GM13977 (cell line): ENCODE measurements around the gene CADM1.

Experiments
- DNase-seq: peaks from one replicate; pipeline ENCODE4 v3.0.0; 2012; ENCODE audit warnings: low spot score
- in situ Hi-C: fragments of 300-500 bp; cut with MboI; formaldehyde crosslinking; loops from one replicate; pipeline ENCODE4 v1.12.0; 2022; ENCODE audit warnings: low sequenced_read_pairs, low pct_unique_long_range_greater_than_20kb, mixed read lengths, inconsistent platforms; ENCODE audit not compliant: unreplicated experiment
- TF ChIP-seq, protein P1 (sequence below): IDR thresholded peaks from 2 replicates; pipeline ENCODE4 v1.5.1; 2012; ENCODE audit warnings: mild to moderate bottlenecking, control low read depth; ENCODE audit not compliant: insufficient read depth; ENCODE audit errors: extremely low read depth, missing control alignments

CADM1 gene

DNA sequence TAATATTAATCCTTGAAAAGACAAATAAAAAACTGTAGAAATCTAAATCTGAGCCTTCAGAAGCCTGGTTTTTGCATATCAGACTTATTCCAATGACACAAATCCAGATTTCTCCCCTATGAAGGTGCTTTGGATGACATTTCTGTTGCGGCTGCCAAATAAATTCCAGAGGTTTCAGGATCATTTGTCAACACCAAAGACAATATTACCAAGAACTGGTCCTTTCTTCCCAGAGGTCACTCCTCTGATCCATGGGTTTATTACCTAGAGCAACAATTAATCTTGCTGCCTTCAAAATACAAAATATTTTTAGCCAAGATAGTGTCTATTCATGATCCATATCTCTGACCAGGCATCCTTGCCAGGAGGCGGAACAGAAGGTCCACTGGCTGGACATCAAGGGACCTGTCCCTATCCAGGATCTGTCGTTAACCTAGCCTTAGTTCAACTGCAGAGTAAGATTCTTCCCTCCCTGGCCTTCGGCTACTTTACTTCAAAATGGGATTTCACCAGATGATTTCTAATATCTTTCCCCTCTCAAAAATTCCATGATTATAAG, 4.9 kb downstream of the CADM1 start:
- DNase-seq: no peak
- TF ChIP-seq, protein P1, sequence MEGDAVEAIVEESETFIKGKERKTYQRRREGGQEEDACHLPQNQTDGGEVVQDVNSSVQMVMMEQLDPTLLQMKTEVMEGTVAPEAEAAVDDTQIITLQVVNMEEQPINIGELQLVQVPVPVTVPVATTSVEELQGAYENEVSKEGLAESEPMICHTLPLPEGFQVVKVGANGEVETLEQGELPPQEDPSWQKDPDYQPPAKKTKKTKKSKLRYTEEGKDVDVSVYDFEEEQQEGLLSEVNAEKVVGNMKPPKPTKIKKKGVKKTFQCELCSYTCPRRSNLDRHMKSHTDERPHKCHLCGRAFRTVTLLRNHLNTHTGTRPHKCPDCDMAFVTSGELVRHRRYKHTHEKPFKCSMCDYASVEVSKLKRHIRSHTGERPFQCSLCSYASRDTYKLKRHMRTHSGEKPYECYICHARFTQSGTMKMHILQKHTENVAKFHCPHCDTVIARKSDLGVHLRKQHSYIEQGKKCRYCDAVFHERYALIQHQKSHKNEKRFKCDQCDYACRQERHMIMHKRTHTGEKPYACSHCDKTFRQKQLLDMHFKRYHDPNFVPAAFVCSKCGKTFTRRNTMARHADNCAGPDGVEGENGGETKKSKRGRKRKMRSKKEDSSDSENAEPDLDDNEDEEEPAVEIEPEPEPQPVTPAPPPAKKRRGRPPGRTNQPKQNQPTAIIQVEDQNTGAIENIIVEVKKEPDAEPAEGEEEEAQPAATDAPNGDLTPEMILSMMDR: no peak
- in situ Hi-C loops: no loop called here

DNA sequence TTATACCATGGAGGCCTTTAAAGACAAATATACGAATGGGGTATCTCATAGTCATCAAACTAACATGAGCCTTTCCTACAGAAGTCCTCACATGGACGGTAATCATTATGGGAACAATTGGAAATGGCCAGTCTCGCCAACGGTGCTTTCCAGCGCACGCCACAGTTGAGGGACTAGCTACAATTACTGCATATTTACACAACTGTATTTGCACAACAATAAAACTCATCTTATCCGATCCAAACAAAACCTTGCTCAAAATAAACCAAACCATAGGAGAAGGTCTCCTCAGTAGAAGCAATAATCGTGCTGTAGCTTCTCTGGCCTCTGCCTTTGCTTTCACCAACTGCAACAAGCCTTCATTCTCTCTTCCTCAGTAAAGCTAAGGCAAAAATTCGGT, 5.9 kb downstream of the CADM1 start:
- in situ Hi-C loops: no loop called here
- DNase-seq: no peak
- TF ChIP-seq, protein P1: no peak

DNA sequence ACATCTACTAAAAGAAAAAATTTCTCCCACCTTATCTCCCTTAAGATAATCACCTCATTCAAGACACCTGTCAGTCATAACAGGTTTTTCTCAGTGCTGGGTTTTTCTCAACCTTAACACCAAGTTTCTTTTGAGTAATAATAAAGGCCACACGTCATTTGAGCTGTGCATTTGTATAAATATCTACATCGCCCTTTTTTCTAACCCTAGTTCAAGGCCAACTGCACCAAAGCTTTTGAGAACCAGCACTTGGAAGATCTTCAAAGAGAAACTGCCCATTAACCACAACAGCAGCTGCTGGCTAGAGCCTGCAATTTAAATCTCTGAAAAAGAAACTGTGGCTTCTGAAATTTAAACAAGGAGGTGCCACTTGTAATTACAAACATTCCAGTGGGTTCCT, 6.9 kb downstream of the CADM1 start:
- in situ Hi-C loops: no loop called here
- TF ChIP-seq, protein P1: no peak
- peak; percentile 53 for DNase-seq

DNA sequence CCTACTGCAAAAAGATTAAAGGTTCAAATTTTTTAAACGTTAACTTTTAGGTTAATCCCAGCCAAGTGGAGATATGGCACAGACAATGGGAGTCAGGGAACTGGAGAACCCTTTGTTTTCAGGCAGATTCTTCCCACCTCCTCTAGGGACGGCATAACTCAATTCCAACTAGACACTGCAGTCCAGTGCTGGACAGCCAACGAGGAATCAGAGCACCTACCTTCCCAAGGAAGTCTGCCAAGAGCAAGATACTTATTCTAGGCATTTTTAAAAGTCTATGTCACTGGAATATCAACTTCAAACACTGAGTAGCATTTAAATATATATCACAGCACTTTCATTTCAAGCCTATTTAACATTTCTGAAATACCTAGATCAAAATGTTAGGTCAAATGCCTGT, 7.3 kb downstream of the CADM1 start:
- in situ Hi-C loops: no loop called here
- DNase-seq: no peak
- TF ChIP-seq, protein P1: no peak

DNA sequence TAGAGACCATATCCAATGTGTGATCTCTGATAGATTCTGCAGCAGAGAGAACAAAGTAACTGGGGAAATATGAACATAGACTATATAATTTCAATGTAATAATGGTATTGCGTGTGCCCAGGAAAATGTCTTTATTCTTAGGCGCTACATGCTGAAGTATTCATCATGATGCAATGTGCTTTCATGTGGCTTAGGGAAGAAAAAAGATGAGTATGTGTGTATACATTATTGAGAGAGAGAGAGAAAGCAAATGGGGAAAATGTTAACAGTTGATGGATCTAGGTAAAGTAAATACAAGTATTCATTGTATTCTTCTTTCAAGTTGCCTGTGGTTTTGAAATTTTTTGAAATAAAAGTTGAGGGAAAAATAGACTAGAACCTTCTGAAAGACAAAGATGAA, 10.3 kb downstream of the CADM1 start:
- in situ Hi-C loops: no loop called here

GRCh38 chr11:115493488-115493887, 10.7 kb downstream of the CADM1 start:
- in situ Hi-C loops: no loop called here
- TF ChIP-seq, protein P1: no peak
- DNase-seq: no peak

More for the DNA sequence above, 10.3 kb downstream of the CADM1 start:
- TF ChIP-seq, protein P1: no peak
- DNase-seq: no peak

DNA sequence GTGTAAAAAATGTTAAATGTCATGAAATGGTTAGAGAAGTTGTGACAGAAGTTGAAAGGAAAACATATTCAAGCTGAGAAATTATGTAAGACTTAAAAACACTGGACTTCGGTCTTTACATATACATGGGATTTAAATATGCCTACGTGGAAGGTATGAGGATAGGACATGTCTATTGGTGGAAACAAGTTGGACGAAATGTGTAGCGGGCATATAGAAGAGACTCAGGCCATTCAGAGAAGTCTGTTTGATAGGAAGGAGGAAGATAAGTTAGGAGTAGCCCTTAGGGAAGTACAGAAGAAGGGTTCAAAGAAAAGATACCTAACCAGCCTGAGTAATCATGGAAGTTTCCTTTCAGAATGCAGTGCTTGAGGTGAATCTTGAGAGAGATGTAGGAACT, 14.7 kb downstream of the CADM1 start:
- in situ Hi-C loops: no loop called here
- DNase-seq: no peak
- TF ChIP-seq, protein P1: no peak
